GF-D8 (cell line): Measurements from ENCODE around the gene C17orf58.

Source experiments
- DNase-seq: peaks from one replicate; lab custom pipeline; 2025; lab: John Stamatoyannopoulos, UW

Gene C17orf58

DNA sequence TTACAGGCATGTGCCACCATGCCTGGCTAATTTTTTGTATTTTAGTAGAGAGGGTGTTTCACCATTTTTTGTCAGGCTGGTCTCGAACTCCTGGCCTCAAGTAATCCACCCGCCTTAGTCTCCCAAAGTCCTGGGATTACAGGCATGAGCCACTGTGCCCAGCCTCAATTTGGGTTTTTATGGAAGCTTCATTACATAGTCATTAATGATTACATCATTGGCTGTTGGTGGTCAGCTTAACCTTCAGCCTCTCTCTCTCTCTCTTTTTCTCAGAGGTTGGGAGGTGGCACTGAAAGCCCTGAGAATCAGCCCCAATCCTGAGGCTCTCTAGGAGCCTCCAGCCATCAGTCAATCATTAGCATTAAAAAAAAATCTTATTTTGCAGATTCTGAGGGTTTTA is 45.3 kb downstream of the C17orf58 start:
- DNase-seq = no peak

DNA sequence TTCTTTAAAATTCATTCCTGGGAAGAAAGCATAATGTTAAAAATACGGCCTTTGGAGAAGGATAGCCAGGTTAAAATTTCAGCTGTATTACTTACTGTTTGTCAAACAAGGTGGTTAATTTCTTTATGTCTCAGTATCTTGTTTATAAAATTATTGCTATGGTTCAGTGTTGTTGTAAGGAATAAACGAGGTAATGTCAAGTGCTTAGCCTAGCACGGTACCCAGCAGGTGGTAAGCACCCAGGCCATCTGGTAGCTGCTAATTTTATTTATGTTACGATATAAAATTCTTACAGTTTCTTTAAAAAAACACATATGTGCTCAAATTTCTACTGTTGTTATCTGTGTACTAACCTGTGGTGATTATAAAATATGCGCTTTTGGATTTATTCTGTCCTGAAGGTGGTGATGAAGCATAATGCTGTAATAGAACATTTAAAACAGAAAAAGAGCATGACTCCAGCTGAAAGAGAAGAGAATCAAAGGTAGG is 48.9 kb downstream of the C17orf58 start:
- DNase-seq = no peak

DNA sequence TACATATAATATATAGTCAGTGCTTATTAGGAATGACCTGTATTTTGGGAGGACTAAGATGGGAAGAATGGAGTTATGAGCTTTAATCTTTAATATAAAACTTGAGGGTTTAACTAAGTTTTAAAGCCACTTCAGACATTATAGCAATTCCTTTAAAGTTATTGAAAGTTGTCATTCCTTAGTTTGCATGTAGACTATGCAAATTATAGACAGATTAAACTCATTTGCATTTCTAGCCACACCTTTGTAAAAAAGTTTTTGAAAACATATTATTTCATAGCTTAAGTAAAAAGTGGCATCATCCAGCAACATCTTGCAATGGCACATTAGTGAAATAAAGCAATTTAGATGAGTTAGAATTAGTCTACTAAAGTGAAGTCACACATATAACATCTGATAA is 49.8 kb downstream of the C17orf58 start:
- DNase-seq = no peak

DNA sequence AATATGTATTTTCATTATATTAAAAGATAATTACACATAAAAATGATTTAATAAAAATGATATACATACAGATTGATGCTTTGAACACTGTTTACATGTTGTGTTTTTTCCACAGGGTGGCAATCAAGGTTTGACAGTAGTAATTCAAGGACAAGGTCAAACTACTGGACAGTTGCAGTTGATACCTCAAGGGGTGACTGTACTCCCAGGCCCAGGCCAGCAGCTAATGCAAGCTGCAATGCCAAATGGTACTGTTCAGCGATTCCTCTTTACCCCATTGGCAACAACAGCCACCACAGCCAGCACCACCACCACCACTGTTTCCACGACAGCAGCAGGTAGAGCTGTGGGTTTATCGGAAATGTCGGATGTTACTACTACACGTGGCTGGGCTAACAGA is 52.2 kb downstream of the C17orf58 start:
- no peak for DNase-seq

DNA sequence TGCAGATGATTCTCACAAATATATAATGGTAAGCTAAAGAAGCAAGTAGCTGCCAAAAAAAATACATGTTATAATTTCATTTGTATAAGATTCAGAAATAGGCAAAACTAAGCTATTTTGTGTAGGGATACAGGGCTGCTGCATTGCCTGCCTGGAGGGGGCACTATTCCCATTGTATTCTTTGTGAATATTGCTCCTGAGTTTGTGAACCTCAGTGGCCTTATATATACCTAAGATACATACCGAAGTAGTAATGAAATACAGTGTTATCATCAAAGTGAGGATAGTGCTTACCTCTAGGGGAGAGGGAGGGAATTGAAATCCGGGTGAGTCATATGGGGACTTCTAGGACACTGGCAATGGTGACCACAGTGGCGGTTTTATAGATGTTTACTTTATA is 53.5 kb downstream of the C17orf58 start:
- no peak for DNase-seq
